ENCODE data around the gene DECR2.

DECR2 gene

DNA sequence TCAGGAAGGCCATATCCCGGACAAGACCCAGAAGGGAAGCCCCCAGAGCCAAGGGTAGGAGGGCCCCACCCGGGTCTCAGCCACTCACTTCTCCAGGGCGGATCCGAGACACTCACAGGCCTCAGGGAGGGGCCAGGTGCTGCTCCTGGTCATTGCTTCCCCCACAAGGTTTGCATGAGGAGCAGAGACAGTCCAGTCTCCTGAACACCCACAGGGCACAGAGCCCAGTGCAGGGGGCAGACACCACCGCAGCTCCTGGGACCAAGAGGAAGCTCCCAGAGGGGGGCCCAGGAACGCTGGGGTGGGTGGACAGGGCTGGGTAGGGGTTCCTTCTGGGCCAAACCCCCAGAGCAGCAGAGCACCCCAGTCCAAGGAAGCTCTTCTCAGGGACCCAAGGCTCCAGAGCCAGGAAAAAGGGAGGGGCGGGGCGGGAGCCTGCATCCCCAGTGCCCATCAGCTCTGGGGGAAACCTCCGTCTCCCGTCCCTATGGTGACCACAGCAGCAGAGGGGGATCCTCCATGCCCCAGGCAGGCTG is 30.6 kb upstream of the DECR2 start:
- peak overlapping the region; percentile 69 for H3K4me3 ChIP-seq (ENCODE audit: low read length, poor library complexity, severe bottlenecking)
- no peaks in the 10 kb centered on the region; the same call in 1 of the 2 replicates for H3K36me3 ChIP-seq (ENCODE audit: insufficient read depth, low read length)
- H3K9ac ChIP-seq (ENCODE audit: low read depth, low read length, poor library complexity, severe bottlenecking) = peak overlapping the region; percentile 81
- H3K27me3 ChIP-seq (ENCODE audit: insufficient read depth, low read length, poor library complexity, severe bottlenecking) = no peaks in the 10 kb centered on the region
- no peak for TF ChIP-seq EZH2phosphoT487 (IDR thresholded peaks at IDR 0.05; ENCODE audit: borderline replicate concordance)
- TF ChIP-seq, protein P1, sequence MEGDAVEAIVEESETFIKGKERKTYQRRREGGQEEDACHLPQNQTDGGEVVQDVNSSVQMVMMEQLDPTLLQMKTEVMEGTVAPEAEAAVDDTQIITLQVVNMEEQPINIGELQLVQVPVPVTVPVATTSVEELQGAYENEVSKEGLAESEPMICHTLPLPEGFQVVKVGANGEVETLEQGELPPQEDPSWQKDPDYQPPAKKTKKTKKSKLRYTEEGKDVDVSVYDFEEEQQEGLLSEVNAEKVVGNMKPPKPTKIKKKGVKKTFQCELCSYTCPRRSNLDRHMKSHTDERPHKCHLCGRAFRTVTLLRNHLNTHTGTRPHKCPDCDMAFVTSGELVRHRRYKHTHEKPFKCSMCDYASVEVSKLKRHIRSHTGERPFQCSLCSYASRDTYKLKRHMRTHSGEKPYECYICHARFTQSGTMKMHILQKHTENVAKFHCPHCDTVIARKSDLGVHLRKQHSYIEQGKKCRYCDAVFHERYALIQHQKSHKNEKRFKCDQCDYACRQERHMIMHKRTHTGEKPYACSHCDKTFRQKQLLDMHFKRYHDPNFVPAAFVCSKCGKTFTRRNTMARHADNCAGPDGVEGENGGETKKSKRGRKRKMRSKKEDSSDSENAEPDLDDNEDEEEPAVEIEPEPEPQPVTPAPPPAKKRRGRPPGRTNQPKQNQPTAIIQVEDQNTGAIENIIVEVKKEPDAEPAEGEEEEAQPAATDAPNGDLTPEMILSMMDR (conservative IDR thresholded peaks at IDR 0.05; ENCODE audit: low read length) = no peak
- no peaks in the 10 kb centered on the region for H4K20me1 ChIP-seq (ENCODE audit: insufficient read depth, low read length, poor library complexity, severe bottlenecking)
- H3K79me2 ChIP-seq (ENCODE audit: insufficient read depth, low read length) = peaks cover 6% of the 10 kb centered on the region; the same call in 1 of the 2 replicates
- peak overlapping the region; percentile 86 for H3K4me2 ChIP-seq (ENCODE audit: low read depth, low read length, poor library complexity, severe bottlenecking)
- H3K9me2 ChIP-seq (replicated peaks; ENCODE audit: low read depth, low read length) = no peaks in the 10 kb centered on the region
- no peaks in the 10 kb centered on the region for H3F3A ChIP-seq (ENCODE audit: low read depth)
- no peaks in the 10 kb centered on the region for H3K9me3 ChIP-seq (ENCODE audit: insufficient read depth, low read depth, low read length)
- H2AFZ ChIP-seq (ENCODE audit: low read length) = no peak overlapping the region; the same call in 1 of the 2 replicates
- no peaks in the 10 kb centered on the region for H3K4me1 ChIP-seq (ENCODE audit: insufficient read depth, low read length, poor library complexity, severe bottlenecking)

DNA sequence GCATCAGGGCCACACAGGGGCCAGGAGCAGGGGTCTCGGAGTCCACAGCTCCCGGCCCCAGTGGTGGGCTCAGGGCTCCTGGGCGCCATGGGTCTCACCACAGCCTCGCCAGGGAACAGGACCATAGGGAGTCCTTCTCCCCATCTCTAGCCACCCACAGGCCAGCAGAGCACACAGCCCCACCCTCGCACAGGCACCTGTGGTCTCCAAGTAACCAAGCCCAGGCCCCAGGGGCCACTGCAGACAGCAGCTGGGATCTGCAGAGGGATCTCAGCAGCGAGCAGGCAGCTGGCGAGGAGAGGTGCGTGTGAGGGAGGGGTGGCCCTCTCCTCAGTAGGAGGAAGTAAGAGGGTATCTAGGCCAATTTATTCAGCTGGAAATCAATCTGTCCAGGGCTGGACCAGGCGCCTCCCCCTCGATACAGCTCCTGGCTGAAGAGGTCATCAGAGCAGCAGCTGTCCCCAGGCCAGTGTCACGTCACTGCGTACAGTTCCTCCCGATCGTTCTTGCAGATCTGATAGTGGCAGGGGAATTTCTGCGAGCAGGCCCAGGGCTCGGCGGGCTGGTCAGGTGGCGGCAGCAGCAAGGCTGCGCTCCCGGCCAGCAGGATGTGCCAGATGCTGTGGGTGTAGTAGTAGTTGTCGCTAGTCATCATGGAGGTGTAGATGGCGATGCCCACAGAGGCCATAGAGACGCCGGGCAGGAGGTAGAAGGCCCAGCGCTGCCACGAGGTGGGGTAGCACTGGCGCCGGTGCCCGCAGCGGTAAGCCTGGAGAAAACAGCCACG is 30.0 kb upstream of the DECR2 start:
- no peak overlapping the region for H3K4me3 ChIP-seq (ENCODE audit: low read length, poor library complexity, severe bottlenecking)
- no peaks in the 10 kb centered on the region; the same call in 1 of the 2 replicates for H3K36me3 ChIP-seq (ENCODE audit: insufficient read depth, low read length)
- H3K9me2 ChIP-seq (replicated peaks; ENCODE audit: low read depth, low read length) = no peaks in the 10 kb centered on the region
- no peaks in the 10 kb centered on the region for H3F3A ChIP-seq (ENCODE audit: low read depth)
- no peaks in the 10 kb centered on the region for H3K27me3 ChIP-seq (ENCODE audit: insufficient read depth, low read length, poor library complexity, severe bottlenecking)
- H3K4me1 ChIP-seq (ENCODE audit: insufficient read depth, low read length, poor library complexity, severe bottlenecking) = no peaks in the 10 kb centered on the region
- peak overlapping the region; percentile 86 for H3K4me2 ChIP-seq (ENCODE audit: low read depth, low read length, poor library complexity, severe bottlenecking)
- no peaks in the 10 kb centered on the region for H4K20me1 ChIP-seq (ENCODE audit: insufficient read depth, low read length, poor library complexity, severe bottlenecking)
- H3K9ac ChIP-seq (ENCODE audit: low read depth, low read length, poor library complexity, severe bottlenecking) = peak overlapping the region; percentile 81
- TF ChIP-seq, protein P1 (conservative IDR thresholded peaks at IDR 0.05; ENCODE audit: low read length) = no peak
- TF ChIP-seq EZH2phosphoT487 (IDR thresholded peaks at IDR 0.05; ENCODE audit: borderline replicate concordance) = no peak
- no peak overlapping the region for H2AFZ ChIP-seq (ENCODE audit: low read length)
- H3K9me3 ChIP-seq (ENCODE audit: insufficient read depth, low read depth, low read length) = no peaks in the 10 kb centered on the region
- peaks cover 6% of the 10 kb centered on the region; the same call in 1 of the 2 replicates for H3K79me2 ChIP-seq (ENCODE audit: insufficient read depth, low read length)

DNA sequence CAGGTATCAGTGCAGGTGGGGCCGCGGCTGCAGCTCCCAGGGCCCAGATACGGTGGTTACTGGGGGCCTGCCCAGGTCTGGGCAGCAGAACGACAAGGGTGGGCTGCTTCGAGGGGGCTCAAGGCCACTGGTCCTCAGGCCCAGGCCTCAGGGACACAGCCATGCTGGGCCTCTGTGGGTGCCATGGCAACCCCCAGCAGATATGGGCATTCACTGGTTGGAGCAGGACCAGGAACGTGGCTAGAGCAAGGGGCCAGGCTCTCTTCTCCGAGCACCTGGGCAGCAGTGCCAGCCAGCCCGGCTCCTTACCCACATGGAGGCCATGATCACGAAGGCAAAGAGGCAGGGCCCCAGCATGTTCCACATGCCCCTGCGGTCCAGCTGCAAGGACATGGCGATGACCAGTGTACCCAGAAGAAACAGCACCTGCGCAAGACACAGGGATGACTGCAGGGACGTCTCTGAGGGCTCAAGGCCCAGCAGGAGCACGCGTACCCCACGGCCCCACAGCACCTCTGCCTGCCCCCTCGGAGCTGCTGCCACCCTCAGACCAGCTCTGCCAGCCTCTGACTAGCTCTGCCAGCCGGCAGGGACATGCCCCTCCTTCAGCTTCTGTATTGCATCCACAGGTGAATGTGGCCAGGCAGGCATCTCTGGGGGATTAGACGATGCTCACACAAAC is 29.2 kb upstream of the DECR2 start:
- no peak overlapping the region for H2AFZ ChIP-seq (ENCODE audit: low read length)
- H4K20me1 ChIP-seq (ENCODE audit: insufficient read depth, low read length, poor library complexity, severe bottlenecking) = no peaks in the 10 kb centered on the region
- H3K9me2 ChIP-seq (replicated peaks; ENCODE audit: low read depth, low read length) = no peaks in the 10 kb centered on the region
- no peaks in the 10 kb centered on the region for H3K27me3 ChIP-seq (ENCODE audit: insufficient read depth, low read length, poor library complexity, severe bottlenecking)
- peaks cover 6% of the 10 kb centered on the region; the same call in 1 of the 2 replicates for H3K79me2 ChIP-seq (ENCODE audit: insufficient read depth, low read length)
- no peak for TF ChIP-seq EZH2phosphoT487 (IDR thresholded peaks at IDR 0.05; ENCODE audit: borderline replicate concordance)
- TF ChIP-seq, protein P1 (conservative IDR thresholded peaks at IDR 0.05; ENCODE audit: low read length) = no peak
- no peaks in the 10 kb centered on the region for H3K36me3 ChIP-seq (ENCODE audit: insufficient read depth, low read length)
- no peak overlapping the region for H3K4me2 ChIP-seq (ENCODE audit: low read depth, low read length, poor library complexity, severe bottlenecking)
- no peaks in the 10 kb centered on the region for H3F3A ChIP-seq (ENCODE audit: low read depth)
- no peaks in the 10 kb centered on the region for H3K4me1 ChIP-seq (ENCODE audit: insufficient read depth, low read length, poor library complexity, severe bottlenecking)
- no peak overlapping the region for H3K4me3 ChIP-seq (ENCODE audit: low read length, poor library complexity, severe bottlenecking)
- no peak overlapping the region for H3K9ac ChIP-seq (ENCODE audit: low read depth, low read length, poor library complexity, severe bottlenecking)
- no peaks in the 10 kb centered on the region for H3K9me3 ChIP-seq (ENCODE audit: insufficient read depth, low read depth, low read length)

All from Loucy (cell line).